Ovary (tissue), 3 donors: ENCODE measurements around the gene KBTBD13.

Experiments
- CTCF ChIP-seq, 3 donors: fragments of 450-650 bp in 2 of 3; fragments of 200-600 bp in 1 of 3; IDR thresholded peaks; one replicate each; pipeline versions ENCODE4 v1.5.1 to v1.8.0; 2016 to 2022; ENCODE audit warnings: antibody characterized with exemption in 3 of 3, mild to moderate bottlenecking in 1 of 3
- POLR2A ChIP-seq: fragments of 450-650 bp; IDR thresholded peaks from one replicate; pipeline ENCODE4 v1.6.1; 2017; ENCODE audit warnings: antibody characterized with exemption, mild to moderate bottlenecking, moderate library complexity
- donor health status: DM: no; HTN: no; CAD: no.

- no peak for TF ChIP-seq CTCF (IDR thresholded peaks at IDR 0.05)
- no peak for TF ChIP-seq POLR2A
Measured at GRCh38 chr15:65084500-65085206, 8.1 kb downstream of the KBTBD13 start.
